Activated T-cell treated with anti-CD3 and anti-CD28 coated beads for 1 hour (primary cell): Measurements from ENCODE around the gene COPS2.
"Not testable (repeated sequence)": the region's sequence is repeated elsewhere in the genome, so short reads cannot be mapped to it uniquely, and the experiment has no call there.

ENCODE experiments used
- DNase-seq: peaks from one replicate; pipeline ENCODE4 v3.0.0-alpha.2; 2020; ENCODE audit warnings: low read depth

COPS2 gene

DNA sequence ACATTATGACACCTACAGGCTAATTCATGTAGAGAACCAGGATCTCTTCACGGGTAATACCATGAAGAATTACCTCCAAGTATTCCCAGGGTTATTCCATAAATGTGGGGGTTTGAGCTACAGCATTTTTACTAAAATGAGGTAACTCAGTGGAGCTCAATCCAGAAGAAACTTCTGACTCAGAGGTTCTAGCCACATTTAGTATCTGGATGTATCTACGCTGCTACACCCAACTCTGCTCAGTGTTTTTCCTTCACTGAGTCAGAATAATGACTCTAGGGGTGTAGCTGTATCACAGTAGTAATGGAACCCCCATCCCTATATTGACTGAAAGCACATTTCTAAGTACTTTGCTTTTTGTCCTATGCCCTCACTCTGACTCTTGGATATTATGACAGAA is 52.4 kb downstream of the COPS2 start:
- no peak for DNase-seq

- DNase-seq = no peak
Observed at GRCh38 chr15:49101536-49101935, 53.9 kb downstream of the COPS2 start.

- DNase-seq = no peak
Observed at GRCh38 chr15:49096090-49096750, 59.2 kb downstream of the COPS2 start.

DNA sequence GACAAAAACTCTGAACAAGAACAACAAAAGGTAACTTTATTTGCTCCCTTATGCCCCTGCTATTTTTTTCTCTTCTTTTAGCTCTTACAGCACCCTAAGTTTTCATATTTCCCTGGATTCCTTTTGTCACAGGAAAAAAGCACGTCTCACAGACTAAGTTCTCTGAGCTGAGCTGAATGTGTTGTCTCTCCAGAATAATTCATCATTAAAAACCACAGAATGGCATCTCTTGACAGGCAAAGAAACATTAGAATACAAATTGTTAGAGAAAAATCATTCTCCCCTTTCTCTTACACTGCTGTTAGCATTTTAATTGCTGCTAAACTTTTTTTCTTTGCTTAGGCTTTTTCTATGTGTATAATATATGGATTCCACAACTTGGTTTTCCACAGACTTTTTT is 60.5 kb downstream of the COPS2 start:
- DNase-seq = no peak

- no peak for DNase-seq
Observed at GRCh38 chr15:49093252-49094105, 61.9 kb downstream of the COPS2 start.

DNA sequence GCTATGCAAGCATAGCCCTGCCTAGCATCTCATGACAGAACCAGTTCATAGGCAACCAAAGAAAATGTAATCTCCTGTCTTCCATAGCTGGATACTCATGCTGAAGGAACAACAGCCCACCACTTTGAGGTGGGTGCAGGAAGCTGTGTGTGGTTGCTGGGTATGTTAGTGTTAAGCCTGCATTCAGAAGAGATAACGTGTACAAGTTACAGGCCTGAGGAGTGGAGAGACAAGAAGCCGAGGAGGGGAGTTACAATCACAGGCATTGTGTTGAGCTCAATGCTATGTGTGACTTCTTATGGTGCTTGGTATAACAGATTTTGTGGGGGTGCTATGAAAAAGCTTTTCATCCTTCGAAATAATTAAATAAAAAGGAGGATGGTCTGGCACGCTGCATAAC is 66.4 kb downstream of the COPS2 start:
- no peak for DNase-seq

DNA sequence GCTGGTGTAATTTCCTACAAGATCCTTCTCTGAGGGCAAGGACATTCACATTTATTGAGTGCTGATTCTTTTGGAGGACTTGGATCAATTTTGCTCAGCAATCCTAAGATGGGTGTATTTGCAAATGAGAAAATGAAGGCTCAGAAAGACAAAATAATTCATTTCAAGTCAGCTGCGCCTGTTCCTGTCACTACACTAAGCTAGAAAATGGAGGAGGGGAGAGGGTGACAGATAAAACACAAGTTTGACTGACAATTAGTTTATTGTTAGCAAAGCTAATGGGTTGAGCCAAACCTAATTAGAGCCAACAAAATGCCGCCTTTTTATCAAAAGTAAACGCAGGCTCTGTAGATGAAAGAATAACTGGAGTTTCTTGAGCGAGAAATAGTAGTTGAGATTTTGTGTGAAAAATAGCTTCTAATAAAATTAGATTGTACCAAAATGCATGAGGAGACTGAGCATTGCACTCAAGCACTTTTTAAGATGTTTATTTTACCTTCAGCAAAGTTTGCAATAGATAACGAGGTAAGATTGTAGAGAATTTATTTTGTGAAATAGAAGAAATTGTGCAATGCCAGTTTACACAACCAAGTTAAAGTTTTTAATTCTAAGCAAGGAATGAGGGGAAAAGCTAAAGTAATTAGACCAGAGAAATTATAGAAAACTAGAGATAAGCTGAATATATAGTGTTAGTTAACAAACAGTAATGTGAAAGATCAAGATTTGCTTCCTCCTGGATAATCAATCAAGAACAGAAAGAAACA is 69.5 kb downstream of the COPS2 start:
- no peak for DNase-seq

DNA sequence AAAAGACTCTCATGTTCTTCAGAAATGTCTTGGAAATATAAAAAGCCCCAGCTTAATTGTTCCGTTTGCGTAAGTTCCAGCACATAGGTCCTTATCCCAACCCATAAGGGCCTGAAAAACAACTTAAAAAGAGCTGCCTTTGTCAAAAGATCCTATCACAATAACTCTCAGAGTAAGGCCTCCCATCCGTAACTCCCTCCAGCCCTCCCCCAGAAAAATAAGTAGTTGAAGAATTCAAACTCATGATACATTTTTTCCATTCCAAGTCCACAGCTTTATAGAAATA is 71.2 kb downstream of the COPS2 start:
- DNase-seq = no peak

DNA sequence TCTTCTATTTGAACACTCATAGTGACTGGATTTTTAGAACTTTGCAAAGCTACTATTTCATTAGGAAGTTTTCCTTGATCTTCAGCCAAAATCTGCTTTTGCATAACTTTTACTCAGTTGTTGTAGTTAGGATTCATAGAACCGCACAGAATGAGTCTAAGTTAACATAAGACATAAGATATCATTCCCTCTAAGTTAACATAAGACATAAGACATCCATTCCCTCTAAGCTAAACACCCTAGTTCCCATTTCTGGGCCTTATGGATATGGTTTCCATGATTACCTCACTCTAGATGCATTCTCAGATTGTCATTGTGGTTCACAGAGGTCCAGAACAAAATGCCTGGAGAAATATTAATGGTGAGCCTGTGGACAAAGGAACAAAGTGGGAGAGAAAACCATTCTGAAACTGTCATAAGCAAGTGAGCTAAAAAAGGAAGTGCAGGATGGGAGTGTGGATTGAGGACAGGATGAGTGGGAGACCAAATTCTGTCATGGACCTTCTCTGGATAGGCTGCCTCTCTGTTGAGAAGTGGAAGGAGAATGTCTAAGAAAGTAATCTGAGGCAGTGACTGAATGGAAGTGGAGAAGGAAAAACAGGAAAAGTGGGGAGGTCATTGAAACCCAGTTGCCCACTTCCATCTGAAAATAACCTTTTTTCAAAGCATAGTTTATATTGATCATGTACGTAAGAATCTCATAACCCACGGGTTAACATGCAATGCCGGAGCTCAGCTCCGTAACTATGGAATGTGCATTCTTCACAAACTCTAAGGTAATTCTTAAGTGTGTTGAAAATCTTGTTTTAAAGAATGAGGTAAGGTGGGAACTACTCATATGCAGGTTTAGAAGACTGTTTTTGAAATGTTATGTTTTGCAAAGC is 71.8 kb downstream of the COPS2 start:
- no peak for DNase-seq

GRCh38 chr15:49082960-49083359 is 72.4 kb downstream of the COPS2 start:
- no peak for DNase-seq

- DNase-seq = no peak
Observed at GRCh38 chr15:49079340-49080039, 75.9 kb downstream of the COPS2 start.

GRCh38 chr15:49075881-49076280 is 79.5 kb downstream of the COPS2 start:
- no peak for DNase-seq

- DNase-seq = not testable (repeated sequence)
Observed at GRCh38 chr15:49074589-49075287, 80.7 kb downstream of the COPS2 start.
